HG02938 (cell line): Measurements from ENCODE around the gene ASGR2.
"Not testable (repeated sequence)": the region's sequence is repeated elsewhere in the genome, so short reads cannot be mapped to it uniquely, and the experiment has no call there.

Experiments used
- ATAC-seq: cut with Tn5 transposase; IDR thresholded peaks from one replicate; pipeline ENCODE4 v1.9.1; 2021; ENCODE audit warnings: mild to moderate bottlenecking, moderate library complexity; ENCODE audit not compliant: unreplicated experiment

ASGR2 gene

DNA sequence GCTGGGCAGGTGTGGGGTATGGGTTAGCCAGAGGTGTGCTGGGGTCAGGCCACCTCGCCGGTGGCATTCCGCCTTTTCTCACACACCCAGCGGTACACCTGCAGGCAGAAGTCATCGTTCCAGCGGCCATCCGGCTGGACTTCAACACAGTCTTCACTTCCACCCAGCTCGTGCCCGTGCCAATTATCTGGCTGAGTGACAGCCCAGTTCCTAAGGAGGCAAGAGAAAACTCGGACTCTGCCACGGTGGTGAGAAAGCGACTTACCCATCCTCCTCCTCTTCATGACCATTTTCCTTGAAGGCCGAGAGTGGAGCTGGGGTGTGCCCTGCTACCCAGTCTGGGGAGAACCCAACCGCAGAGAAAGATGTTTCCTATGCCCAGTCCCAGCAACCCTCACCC is 13.1 kb downstream of the ASGR2 start:
- no peak for ATAC-seq

DNA sequence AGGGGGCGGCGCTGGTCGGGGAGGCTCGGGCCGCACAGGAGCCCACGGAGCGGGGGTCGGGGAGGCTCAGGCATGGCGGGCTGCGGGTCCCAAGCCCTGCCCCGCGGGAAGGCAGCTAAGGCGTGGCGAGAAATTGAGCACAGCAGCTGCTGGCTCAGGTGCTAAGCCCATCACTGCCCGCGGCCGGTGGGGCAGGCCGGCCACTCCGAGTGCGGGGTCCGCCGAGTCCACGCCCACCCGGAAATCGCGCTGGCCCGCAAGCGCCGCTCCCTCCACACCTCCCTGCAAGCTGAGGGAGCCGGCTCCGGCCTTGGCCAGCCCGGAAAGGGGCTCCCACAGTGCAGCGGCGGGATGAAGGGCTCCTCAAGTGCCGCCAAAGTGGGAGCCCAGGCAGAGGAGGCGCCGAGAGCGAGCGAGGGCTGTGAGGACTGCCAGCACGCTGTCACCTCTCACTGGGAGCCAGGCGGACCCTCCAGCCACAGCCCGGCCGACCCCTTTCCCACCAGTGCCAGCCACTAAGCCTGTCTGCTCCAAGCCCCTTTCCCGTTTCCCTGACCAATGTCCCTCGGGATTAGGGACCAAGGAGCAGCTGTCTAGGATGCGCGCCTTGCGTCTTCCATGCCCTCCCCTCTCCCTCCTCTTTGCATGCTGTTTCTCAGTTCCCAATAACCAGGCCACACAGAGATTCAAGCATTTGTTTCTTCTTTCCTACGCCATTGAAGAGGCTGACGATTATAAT is 13.8 kb downstream of the ASGR2 start:
- ATAC-seq = not testable (repeated sequence)

DNA sequence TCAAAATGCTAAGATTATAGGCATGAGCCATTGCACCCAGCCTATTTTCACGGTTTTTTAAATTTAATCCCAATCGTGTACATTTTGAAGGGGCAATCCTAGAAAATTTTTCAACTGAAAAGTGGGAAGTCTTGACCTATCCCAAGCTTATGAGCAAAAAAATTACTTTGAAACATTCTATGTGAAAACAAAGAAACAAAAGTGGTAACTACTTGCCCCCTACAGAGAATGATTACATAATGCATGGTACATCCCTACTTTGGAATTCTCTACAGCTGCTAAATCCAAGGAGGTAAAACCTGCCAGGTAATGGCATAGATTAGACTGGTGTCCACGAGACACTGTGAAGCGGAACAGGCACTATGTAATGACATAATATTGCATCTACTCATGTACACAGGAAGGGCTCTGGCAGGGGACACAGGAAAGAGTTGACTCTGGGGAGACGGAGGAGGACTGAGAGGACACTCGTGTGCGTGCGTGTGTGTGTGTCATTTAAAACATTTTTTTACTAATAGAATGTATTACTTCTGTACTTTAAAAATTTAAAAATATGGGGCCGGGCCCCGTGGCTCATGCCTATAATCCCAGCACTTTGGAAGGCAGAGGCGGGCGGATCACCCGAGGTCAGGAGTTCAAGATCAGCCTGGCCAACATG is 15.7 kb downstream of the ASGR2 start:
- no peak for ATAC-seq

DNA sequence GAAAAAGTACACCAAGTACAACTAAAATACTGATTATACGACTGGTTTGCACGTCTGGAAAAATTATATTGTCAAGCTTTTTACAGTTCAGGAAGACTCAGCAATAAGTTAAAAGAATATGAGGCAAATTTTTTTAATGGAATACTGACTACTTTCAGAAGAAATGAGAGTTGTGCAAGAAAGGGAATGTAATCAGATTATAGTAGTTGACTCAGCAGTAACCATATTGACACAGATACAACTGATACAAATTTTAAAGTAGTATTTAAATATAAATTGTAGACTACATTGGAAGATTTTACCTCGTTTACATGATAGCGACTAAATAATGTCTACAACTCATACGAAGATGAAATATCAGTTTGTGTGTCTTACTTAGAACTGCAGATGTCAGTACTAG is 16.7 kb downstream of the ASGR2 start:
- no peak for ATAC-seq

DNA sequence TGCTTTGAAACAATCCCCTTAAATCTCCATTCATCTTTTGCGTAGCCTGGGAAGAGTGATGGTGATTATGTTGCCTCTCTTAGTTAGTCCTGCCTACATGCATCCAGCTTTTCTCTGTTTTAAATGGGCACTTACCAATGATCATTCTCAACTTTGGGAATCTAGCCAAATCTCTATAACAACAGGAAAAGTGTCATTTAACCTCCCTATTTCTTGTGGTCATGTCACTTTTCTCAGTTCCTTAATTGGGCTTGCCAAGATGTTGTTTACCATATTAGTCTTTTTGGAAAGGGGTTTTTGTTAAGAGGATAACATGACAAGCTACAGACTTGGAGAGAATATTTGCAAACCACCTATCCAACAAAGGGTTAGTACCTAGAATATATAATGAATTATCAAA is 19.0 kb downstream of the ASGR2 start:
- ATAC-seq = no peak

DNA sequence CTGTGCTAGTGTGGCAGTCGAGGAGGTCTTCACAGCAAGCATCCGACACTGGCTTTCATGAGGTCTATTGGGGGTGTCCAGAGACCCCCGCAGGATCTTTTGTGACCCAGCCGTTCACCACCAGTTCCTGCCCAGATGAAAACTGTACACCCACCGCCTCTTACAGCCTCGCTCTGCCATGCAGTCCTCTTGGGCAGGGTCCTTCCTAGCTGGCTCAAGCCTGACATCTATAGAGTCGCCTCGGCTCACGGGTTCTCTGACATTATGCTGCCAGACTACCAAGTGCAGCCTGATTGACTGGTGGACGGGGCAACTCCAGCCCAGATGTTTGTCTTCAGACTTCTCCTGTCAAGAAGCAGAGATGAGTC is 20.0 kb downstream of the ASGR2 start:
- no peak for ATAC-seq

DNA sequence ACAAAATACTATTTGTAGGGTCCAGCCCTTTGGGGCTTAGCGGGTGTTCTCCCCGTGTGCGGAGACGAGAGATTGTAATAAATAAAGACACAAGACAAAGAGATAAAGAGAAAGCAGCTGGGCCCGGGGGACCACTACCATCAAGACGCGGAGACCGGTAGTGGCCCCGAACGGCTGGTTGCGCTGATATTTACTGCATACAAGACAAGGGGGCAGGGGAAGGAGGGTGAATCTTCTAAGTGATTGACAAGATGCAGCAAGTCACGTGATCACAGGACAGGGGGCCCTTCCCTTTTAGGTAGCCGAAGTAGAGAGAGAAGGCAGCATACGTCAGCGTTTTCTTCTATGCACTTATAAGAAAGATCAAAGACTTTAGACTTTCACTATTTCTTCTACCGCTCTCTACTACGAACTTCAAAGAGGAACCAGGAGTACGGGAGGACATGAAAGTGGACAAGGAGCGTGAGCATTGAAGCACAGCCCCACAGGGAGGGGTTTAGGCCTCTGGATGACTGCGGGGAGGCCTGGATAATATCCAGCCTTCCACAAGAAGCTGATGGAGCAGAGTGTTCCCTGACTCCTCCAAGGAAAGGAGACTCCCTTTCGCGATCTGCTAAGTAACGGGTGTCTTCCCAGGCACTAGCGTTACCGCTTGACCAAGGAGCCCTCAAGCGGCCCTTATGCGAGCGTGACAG is 23.2 kb downstream of the ASGR2 start:
- not testable (repeated sequence) for ATAC-seq

DNA sequence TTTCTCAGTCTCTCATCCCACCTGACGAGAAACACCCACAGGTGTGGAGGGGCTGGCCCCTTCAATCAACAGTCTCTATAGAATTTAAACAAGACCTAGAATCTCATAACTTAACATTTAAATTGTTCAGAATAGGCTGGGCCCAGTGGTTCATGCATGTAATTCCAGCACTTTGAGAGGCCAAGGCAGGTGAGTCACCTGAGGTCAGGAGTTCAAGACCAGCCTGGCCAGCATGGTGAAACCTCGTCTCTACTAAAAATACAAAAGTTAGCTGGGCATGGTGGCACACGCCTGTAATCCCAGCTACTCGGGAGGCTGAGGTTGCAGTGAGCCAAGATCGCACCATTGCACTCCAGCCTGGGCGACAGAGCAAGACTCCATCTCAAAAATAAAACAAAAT is 25.1 kb downstream of the ASGR2 start:
- ATAC-seq = not testable (repeated sequence)

DNA sequence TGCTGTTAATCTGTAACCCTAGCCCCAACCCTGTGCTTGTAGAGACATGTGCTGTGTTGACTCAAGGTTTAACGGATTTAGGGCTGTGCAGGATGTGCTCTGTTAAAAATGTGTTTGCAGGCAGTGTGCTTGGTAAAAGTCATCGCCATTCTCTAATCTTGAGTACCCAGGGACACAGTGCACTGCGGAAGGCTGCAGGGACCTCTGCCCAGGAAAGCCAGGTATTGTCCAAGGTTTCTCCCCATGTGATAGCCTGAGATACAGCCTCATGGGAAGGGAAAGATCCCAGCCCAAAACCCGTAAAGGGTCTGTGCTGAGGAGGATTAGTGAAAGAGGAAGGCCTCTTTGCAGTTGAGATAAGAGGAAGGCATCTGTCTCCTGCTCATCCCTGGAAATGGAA is 26.2 kb downstream of the ASGR2 start:
- ATAC-seq = not testable (repeated sequence)

DNA sequence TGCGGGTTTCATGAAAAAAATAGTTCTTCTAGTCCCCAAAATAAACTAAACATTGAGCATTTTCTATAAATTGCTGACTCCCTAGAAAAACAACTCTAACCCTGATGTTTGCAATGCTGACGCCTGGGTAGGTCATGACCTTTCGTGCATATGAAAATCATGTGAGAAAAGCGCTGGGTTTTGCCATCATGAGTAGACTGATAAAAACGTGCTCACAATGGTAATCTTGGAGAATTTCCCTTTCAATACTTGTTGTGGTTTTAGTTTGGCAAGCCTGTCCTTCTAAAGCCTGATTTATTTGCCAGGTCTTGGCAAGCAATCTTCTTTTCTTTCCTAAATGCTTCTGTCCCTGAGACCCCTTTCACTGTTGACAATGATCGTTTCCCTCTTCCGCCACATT is 30.5 kb downstream of the ASGR2 start:
- no peak for ATAC-seq

DNA sequence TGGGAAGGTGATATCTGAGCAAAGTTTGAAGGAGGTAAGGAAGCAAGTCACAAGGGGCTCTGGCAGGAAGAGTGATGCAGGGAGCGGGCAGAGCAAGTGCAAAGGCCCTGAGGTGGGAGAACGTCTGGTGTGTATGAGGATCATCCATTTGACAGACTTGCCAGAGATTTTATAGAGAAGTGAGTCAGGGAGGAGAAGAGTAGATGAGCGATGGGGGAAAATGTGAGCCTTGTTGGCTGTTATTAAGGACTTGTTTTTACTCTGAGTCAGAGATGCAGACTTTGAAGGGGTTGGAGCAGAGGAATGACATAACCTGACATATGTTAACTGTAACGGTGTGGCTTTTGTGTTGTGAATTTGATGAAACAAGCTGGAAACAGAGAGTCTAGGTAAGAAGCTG is 31.0 kb downstream of the ASGR2 start:
- no peak for ATAC-seq

DNA sequence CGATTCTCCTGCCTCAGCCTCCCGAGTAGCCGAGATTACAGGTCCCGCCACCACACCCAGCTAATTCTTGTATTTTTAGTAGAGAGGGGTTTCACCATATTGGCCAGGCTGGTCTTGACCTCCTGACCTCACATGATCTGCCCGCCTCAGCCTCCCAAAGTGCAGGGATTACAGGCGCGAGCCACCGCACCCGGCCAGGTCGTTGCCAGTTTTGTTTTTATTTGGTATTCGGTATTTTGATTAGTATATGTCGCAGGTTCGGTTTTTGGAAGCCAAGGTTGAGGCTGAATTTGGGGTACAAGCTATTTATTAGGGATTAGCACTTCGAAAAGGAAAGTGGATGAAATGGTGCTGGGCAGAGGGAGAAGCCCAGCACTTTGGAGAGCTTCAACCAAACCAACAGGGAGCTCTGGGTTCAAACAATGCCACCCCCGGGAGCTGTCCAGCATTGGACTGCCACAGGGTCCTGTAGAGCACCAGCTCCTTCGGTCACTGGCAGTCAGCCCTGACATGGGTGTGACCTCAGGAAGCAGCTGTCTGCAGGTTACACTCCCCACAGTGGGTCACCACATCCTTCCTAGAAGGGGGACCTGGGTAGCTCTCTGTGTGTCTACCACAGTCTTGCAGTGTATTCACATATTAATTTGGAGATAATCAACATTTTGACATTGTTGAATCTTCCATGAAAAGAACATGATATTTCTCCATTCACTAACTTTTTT is 33.1 kb downstream of the ASGR2 start:
- ATAC-seq = no peak

DNA sequence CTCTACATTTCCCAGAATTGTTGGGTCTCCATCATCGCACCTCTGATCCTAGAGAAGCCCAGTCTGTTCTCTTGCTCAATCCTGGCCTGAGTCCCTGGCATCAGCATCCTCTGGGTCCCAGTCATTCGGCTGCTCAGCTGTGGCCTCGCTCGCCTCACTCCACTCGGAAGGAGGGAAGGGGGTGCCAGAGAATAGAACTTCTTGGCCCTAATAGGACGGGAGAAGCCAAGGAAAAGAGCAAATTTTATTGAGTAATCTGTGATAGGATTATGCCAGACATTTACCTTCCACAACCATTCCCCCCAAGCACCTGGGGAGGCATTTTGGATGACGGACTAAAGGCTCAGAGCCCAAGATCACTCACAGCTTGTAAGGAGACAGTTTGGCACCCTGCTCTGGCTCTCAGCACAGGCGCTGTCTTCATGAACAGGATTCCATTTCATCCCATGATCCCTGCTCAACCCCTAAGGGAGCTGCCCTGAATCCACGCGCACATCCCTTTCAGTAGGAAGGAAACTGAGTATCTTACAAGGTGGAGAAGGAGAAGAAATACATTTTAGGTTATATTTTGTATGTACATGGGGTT is 34.1 kb downstream of the ASGR2 start:
- no peak for ATAC-seq

DNA sequence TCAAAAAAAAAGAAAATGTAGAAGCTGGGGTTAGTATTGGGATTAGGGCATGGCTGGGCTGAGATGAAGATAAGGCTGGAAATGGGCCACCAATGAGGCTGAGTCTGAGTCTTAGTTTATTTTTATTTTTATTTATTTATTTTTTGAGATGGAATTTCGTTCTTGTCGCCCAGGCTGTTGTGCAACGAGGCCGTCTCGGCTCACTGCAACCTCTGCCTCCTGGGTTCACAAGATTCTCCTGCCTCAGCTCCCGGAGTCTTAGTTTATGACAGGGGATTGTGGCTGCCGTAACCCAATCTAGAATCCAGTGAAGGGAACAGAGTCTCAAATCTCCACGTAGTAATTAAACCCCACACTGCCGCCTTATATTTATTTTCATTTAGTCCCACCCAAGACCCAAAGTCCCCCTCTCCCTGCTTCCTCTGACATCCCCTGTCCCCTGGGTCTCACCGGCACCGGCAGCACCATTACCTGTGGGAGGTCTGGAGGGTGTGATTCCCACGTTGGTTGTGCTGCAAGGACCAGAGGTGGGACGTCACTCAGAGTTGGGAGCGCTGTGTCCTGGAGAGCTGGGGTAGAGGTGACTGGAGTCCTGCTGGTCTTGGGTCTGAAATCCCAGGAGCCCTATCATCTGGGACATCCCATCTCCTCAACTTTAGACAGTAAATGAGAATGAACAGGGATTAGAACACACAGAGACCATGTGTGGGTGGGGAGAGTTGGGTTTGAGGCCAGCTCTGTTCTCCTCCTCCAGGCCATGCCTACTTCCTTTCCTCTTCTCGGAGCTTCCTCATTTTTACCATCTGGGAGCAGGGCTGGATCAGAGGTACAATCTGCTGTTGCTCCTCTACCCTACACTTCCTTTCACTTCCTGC is 34.8 kb downstream of the ASGR2 start, which contains the start of gene CLEC10A:
Gene CLEC10A, minus strand, starts transcription at position 671 of the 875 bp plus-strand sequence. CDS start 1,439 bp downstream, outside the sequence.
- no peak for ATAC-seq

DNA sequence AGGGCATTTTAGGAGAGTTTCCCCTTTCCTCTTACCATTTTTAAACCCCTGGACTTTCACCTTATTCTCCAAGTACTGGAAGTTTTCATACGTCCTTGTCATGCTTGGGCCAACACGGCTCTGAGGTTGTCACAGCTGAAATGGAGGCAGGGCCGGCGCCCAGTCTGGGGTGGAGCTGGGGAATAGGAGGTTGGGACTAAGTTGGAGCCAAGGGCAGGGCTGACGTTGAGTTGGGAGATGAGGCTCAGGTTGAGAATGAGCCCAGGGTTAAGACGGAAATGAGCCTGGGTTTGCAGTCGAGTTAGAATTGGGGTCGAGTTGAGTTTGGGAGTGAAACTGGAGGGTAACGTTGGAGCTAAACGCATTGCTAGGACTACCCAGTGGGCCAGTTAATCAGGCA is 35.9 kb downstream of the ASGR2 start:
- no peak for ATAC-seq

DNA sequence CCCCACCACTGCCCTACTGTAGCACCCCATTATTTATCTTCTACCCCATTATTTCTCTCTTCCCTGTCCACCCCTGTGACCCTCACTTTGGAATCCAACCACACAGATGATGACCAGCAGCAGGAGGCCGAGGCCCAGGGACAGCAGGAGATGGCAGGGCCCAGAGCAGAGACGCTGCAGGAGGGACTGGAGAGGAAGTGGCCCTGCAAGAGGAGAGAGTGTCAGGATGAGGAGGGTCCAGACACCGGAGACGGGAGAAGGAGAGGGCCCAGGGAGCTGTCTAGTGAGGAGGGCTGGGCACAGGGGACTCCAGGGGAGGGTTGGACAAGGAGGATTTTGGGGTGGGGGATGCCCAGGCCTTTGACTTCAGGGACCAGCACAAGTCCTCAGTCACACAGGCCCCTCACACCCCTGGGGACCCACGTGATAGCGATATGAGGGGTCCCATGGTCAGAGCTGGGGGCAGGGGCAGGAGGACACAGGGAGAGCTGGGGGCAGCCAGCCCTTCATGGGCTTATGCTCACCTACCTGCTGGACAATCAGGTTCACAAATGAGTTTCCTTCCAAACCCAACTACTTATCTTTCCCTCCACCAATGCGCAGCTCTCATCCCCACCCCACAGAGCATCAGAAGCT is 36.6 kb downstream of the ASGR2 start:
- ATAC-seq = no peak

DNA sequence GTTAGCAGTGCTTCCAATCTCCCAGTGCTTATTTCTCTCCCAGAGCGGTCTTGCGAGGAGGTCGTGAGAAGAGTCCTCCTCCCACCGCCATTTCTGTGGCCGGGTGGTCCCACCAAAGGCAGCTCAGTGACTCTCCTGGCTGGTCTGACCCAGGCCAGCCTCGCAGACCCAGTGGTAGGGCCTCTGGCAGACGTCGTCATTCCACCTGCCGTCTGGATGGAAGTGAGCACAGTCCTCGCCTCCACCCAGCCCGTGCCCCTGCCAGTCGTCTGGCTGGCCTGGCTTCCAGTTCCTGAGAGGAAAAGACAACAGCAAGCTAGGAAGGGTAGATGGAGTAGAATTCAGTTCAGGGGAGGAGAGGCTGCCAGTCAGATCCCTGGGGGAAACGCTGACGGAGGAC is 39.7 kb downstream of the ASGR2 start:
- no peak for ATAC-seq

DNA sequence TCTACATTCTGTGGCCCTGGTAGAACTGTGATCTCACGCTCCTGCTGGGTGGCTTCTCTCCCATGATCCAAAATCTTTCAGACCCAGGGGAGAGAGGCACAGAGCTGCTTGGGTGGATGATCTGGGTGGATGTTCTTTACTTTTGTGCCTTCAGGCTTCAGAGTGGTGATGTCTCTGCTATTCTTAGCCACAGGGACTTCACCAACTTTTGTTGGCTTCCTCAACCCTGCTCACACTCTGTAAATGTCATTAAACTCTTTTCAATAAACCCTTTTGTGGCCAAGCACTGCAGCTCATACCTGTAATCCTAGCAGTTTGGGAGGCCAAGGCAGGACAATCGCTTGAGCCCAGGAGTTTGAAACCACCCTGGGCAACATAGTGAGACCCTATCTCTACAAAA is 42.2 kb downstream of the ASGR2 start:
- ATAC-seq = no peak

DNA sequence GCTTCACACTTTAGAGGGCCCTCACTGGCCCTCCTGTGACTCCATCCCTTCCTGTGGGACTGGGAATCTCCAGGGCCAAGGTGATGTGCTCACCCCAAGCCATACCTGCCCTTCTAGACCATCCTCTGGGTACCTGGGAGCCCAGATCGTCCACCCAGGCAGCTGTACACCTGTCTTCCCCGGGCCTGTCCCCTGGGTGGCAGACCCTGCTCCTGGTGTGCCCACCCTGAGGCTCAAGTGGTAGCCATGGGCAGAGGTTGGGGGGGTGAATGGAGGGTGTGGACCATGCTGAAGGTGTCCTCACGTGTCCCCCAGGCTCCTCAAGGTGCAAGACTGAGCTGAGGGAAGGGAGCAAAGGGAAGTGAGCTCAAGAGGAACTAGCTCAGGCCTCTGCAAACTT is 43.9 kb downstream of the ASGR2 start:
- no peak for ATAC-seq

DNA sequence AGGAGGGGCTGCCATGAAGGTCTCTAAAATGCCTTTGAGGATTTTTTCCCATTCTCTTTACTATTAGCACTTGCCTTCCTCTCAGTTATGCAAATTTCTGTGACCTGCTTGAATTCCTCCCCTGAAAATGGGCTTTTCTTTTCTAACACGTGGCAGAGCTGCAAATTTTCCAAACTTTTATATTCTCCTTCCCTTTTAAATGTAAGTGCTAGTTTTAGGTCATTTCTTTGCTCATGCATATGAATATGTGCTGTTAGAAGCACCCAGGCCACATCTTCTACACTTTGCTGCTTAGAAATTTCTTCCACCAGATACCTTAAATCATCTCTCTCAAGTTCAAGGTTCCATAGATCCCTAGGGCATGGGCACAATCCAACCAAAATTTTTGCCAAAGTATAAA is 46.4 kb downstream of the ASGR2 start:
- ATAC-seq = no peak
